Spleen (tissue), 11 donors: Measurements from ENCODE around the gene TMEM45A. TPM values are rescaled to one million over a fixed set of nuclear protein-coding genes. Genes with fewer than 3 reads are reported as not detected.

ENCODE experiments used
- DNase-seq: peaks from one replicate; pipeline ENCODE4 v3.0.0-alpha.2; 2020
- H3K27ac ChIP-seq, 8 donors: fragments of 200-600 bp; sonication (generic) in 7 of 8; 1 replicate in 4 of 8; 2 replicates in 4 of 8; pipeline versions ENCODE4 v1.5.0 to v1.8.0; 2016 to 2021; ENCODE audit warnings: inconsistent platforms in 4 of 8, mild to moderate bottlenecking in 4 of 8, moderate library complexity in 1 of 8
- H3K27me3 ChIP-seq, 7 donors: fragments of 200-600 bp; sonication (generic) in 6 of 7; replicated peaks in 1 of 7; 1 replicate in 4 of 7; 2 replicates in 3 of 7; pipeline versions ENCODE4 v1.5.0 to v1.8.0; 2016 to 2021; ENCODE audit warnings: inconsistent platforms in 3 of 7, mild to moderate bottlenecking in 1 of 7
- H3K36me3 ChIP-seq, 6 donors: fragments of 200-600 bp; sonication (generic) in 5 of 6; 1 replicate in 4 of 6; 2 replicates in 2 of 6; pipeline versions ENCODE4 v1.5.0 to v1.8.0; 2016 to 2021; ENCODE audit warnings: inconsistent platforms in 2 of 6
- H3K4me1 ChIP-seq, 6 donors: fragments of 200-600 bp; sonication (generic) in 5 of 6; 1 replicate in 3 of 6; 2 replicates in 3 of 6; pipeline versions ENCODE4 v1.5.0 to v1.8.0; 2016 to 2021; ENCODE audit warnings: inconsistent platforms in 3 of 6
- H3K4me3 ChIP-seq, 8 donors: fragments of 200-600 bp; sonication (generic) in 7 of 8; 1 replicate in 4 of 8; 2 replicates in 4 of 8; pipeline versions ENCODE4 v1.5.0 to v1.8.0; 2016 to 2021; ENCODE audit warnings: inconsistent platforms in 4 of 8, mild to moderate bottlenecking in 4 of 8, moderate library complexity in 2 of 8
- H3K9me3 ChIP-seq, 8 donors: fragments of 200-600 bp; sonication (generic) in 7 of 8; 1 replicate in 4 of 8; 2 replicates in 4 of 8; pipeline versions ENCODE4 v1.5.0 to v1.8.0; 2016 to 2021; ENCODE audit warnings: inconsistent platforms in 4 of 8
- CTCF ChIP-seq, 11 experiments: fragments of 200-600 bp in 7 of 11; fragments of 450-650 bp in 4 of 11; sonication (generic) in 4 of 11; IDR thresholded peaks in 8 of 11; conservative IDR thresholded peaks in 3 of 11; 1 replicate in 7 of 11; 2 replicates in 4 of 11; pipeline versions ENCODE4 v1.4.0 to v1.8.0; 2016 to 2021; ENCODE audit warnings: antibody characterized with exemption in 11 of 11, inconsistent platforms in 4 of 11, mild to moderate bottlenecking in 1 of 11
- POLR2A ChIP-seq, 3 donors: fragments of 450-650 bp; IDR thresholded peaks; one replicate each; pipeline ENCODE4 v1.5.1; 2017; ENCODE audit warnings: antibody characterized with exemption in 3 of 3, mild to moderate bottlenecking in 1 of 3
- POLR2AphosphoS5 ChIP-seq, 3 donors: sonication (generic); formaldehyde crosslinking; IDR thresholded peaks; one replicate each; pipeline ENCODE4 v1.5.1; 2017; ENCODE audit warnings: antibody characterized with exemption in 3 of 3
- WGBS, 5 donors: extraction: QIAGEN DNeasy Blood & Tissue Kit in 3 of 5; methylation state at CpG; one replicate each; pipeline versions ENCODE4 v1.1.5 to v1.1.7; 2013 to 2018; 5-methylcytosine and 5-hydroxymethylcytosine counted together
- intact Hi-C: fragments of 100-400 bp; cut with DNase I; formaldehyde crosslinking; loops from one replicate; pipeline ENCODE4 v1.15.0; 2023; ENCODE audit warnings: low total_unique reads
- polyA plus RNA-seq, 3 donors: library from polyadenylated mRNA; stranded (reverse); fragments of 200-250 nt; gene quantifications; one replicate each; pipeline ENCODE4 v1.2.1, GENCODE V29; 2013
- total RNA-seq, 7 donors: library from RNA; depleted of rRNA in 3 of 7; stranded (reverse); fragments of >200 nt in 3 of 7; fragmentation: NEBNext Ultra II Directional in 4 of 7; extraction: Animal tissue kit (Norgen Biotek cat#: 25700) in 4 of 7; gene quantifications; one replicate each; pipeline versions ENCODE4 v1.1.0 to v1.2.1, GENCODE V29; 2016 to 2021
- donor health status: healthy with polysubstance abuse.
- donor health status: DM: no; HTN: no; CAD: no; lungs with moderate emphysema.
- donor health status: DM: no; HTN: no; CAD: no.
- donor health status: Bipolar disorder and iron deficiency.
- donor health status: healthy.
- donor health status: DM: no; HTN: no; CAD: no.
- donor health status: DM: yes; HTN: yes; CAD: no.

Gene TMEM45A
- total and polyA plus RNA-seq, 10 donors: 1.2 to 13.4 (median 5.5) TPM

DNA sequence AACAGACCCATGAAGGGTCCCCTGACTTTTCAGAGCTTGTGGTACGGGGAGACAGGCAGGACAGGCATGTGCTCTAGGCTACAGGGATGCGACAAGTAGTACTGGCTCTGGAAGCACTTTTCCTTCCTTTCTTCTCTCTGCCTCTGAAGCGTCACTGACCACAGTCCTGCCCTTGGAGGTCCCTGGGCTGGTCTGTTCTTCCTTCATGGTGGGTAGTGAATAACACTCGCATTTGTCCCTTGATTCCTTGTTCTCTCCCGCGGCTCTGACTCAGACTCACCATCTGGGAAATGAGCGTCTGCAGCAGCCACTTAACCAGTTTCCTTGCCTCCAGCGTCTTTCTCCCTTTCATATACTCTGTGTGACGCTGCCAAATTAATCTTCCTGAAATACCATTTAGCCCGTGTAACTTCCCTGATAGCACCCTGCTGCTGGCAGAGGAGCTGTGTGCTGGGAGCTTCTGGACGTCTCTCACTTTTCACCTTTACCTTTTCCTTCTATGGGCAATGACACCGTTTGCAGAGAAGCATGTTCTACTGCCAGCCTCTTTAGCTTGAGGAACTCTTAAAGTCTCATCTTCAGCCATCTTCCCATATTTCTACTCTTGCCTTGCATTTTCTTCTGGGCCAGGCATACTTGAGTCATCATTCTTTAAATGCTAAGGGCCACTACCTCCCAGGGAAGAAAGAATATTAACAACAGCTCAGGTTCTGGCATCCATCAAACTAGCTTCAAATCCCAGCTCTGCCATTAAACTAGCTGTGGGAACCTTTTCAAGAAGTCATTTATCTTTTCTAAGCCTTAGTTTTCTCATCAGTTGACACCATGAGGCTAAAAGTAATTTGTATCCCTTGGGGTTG, 33.6 kb downstream of the TMEM45A start:
- peak overlapping the region in 1 of 8 donors; percentile 44 for H3K27ac ChIP-seq
- peaks cover 0 to 2% (median 0%) of the 10 kb centered on the region in 7 donors for H3K27me3 ChIP-seq
- no peak overlapping the region for H3K4me3 ChIP-seq
- WGBS, 5 donors: 76 to 80% (median 79%) methylated on average over 12 of the region's 12 CpGs
- TF ChIP-seq CTCF (IDR thresholded peaks at IDR 0.05 in 8 of 11, conservative IDR thresholded peaks at IDR 0.05 in 3 of 11) (no peak), POLR2AphosphoS5 (IDR thresholded peaks at IDR 0.05) (no peak), POLR2A (IDR thresholded peaks at IDR 0.05) (no peak)
- no peaks in the 10 kb centered on the region for H3K36me3 ChIP-seq
- intact Hi-C loops: no loop called here
- no peak for DNase-seq
- H3K4me1 ChIP-seq: no peaks in the 10 kb centered on the region
- H3K9me3 ChIP-seq: no peaks in the 10 kb centered on the region

DNA sequence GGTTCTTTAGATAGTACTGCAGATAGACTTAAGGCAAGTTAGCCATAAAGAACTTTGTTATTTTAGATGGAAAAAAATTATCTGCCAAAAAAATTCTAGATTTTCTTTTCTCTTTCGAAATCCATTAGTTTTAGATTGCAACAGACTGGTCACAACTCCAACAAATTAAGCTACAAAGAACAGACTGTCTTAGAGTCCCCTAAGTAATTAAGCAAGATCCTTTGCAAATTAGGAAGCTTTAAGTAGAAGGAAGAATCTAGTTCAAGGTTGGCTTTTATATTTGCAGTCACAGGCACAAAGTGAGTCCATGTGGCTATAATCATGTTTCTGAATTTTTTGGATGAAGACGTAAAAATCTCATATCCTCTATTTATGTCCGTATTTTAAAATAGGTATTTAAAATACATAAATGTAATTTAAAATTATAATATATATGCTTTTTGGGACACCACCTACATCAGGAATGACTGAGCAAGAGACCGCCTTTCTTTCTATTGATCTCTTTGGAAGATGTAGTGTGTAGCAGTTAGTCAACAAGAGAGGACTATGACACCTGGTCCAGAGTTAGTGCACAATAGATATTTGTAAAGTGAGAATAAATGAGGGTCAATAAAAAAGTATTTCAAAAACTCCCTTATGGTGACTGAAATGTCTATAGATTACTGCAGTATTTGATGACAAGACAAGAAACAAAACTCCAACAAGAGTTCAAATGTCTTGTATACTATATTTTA, 34.4 kb downstream of the TMEM45A start:
- intact Hi-C loops: no loop called here
- TF ChIP-seq CTCF (IDR thresholded peaks at IDR 0.05 in 8 of 11, conservative IDR thresholded peaks at IDR 0.05 in 3 of 11) (no peak), POLR2AphosphoS5 (IDR thresholded peaks at IDR 0.05) (no peak), POLR2A (IDR thresholded peaks at IDR 0.05) (no peak)
- Histone ChIP-seq H3K4me1 (no peaks in the 10 kb centered on the region), H3K4me3 (no peak overlapping the region), H3K9me3 (no peaks in the 10 kb centered on the region), H3K27me3 (peaks cover 0 to 2% (median 0%) of the 10 kb centered on the region in 7 donors), H3K27ac (peak overlapping the region in 1 of 8 donors; percentile 44), H3K36me3 (no peaks in the 10 kb centered on the region)
- DNase-seq: no peak
- WGBS, 5 donors: 83 to 95% (median 86%) methylated on average over 4 of the region's 4 CpGs

GRCh38 chr3:100527347-100527735, 34.9 kb downstream of the TMEM45A start:
- Histone ChIP-seq H3K27ac (peak overlapping the region in 1 of 8 donors; percentile 20), H3K4me3 (no peak overlapping the region), H3K9me3 (no peaks in the 10 kb centered on the region), H3K36me3 (no peaks in the 10 kb centered on the region), H3K4me1 (no peaks in the 10 kb centered on the region), H3K27me3 (peaks cover 0 to 2% (median 0%) of the 10 kb centered on the region in 7 donors)
- intact Hi-C loops: no loop called here
- DNase-seq: no peak
- TF ChIP-seq CTCF (IDR thresholded peaks at IDR 0.05 in 8 of 11, conservative IDR thresholded peaks at IDR 0.05 in 3 of 11) (no peak), POLR2A (IDR thresholded peaks at IDR 0.05) (no peak), POLR2AphosphoS5 (IDR thresholded peaks at IDR 0.05) (no peak)
- 92 to 96% (median 95%) methylated on average over 1 of the region's 1 CpG for WGBS, 5 donors

DNA sequence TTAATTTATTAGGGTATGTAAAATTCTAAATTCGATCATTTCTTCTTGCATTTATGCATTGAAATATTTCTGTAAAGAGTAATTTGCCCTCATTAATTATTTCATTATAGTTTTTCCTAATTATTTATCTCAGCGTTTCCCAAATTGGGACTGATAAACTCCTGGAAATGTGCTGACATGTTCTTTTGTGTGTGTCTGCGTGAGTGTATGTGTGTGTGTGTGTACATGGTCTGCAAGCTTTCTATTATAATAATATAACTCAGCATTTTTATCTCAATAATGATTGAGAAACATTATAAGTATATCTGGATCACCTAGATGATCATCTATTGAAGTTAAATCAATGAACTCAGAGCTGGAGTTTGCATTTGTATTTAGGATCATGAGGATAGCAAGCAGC, 38.7 kb downstream of the TMEM45A start:
- H3K4me1 ChIP-seq: no peaks in the 10 kb centered on the region
- no peak for TF ChIP-seq POLR2A (IDR thresholded peaks at IDR 0.05)
- no peak for TF ChIP-seq CTCF (IDR thresholded peaks at IDR 0.05 in 8 of 11, conservative IDR thresholded peaks at IDR 0.05 in 3 of 11)
- no peak for TF ChIP-seq POLR2AphosphoS5 (IDR thresholded peaks at IDR 0.05)
- DNase-seq: no peak
- H3K9me3 ChIP-seq: no peaks in the 10 kb centered on the region
- no peak overlapping the region for H3K4me3 ChIP-seq
- intact Hi-C loops: no loop called here
- H3K36me3 ChIP-seq: no peaks in the 10 kb centered on the region
- no peak overlapping the region for H3K27ac ChIP-seq
- 83 to 97% (median 88%) methylated on average over 3 of the region's 3 CpGs for WGBS, 5 donors
- peaks cover 0 to 2% (median 0%) of the 10 kb centered on the region in 7 donors for H3K27me3 ChIP-seq
